Measurements from ENCODE around the gene MRRF.

MRRF gene

GRCh38 chr9:122232796-122233306, 31.8 kb upstream of the MRRF start:
- no peak for TF ChIP-seq POLR2A (IDR thresholded peaks at IDR 0.05; ENCODE audit: low read depth, low read length)
- no peak for TF ChIP-seq TAF1 (IDR thresholded peaks at IDR 0.05; ENCODE audit: borderline replicate concordance, low read depth, low read length)
- no peak for TF ChIP-seq POLR2AphosphoS5 (IDR thresholded peaks at IDR 0.05; ENCODE audit: low read depth, low read length)
- DNase-seq (ENCODE audit: insufficient read length) (no peak), FAIRE-seq (no peak)

GRCh38 chr9:122234022-122234748, 30.5 kb upstream of the MRRF start:
- FAIRE-seq = no peak
- no peak for DNase-seq (ENCODE audit: insufficient read length)
- TF ChIP-seq TAF1 (IDR thresholded peaks at IDR 0.05; ENCODE audit: borderline replicate concordance, low read depth, low read length) (no peak), POLR2AphosphoS5 (IDR thresholded peaks at IDR 0.05; ENCODE audit: low read depth, low read length) (no peak), POLR2A (IDR thresholded peaks at IDR 0.05; ENCODE audit: low read depth, low read length) (no peak)

- FAIRE-seq = no peak
- no peak for TF ChIP-seq POLR2AphosphoS5 (IDR thresholded peaks at IDR 0.05; ENCODE audit: low read depth, low read length)
- TF ChIP-seq POLR2A (IDR thresholded peaks at IDR 0.05; ENCODE audit: low read depth, low read length) = no peak
- TF ChIP-seq TAF1 (IDR thresholded peaks at IDR 0.05; ENCODE audit: borderline replicate concordance, low read depth, low read length) = no peak
- DNase-seq (ENCODE audit: insufficient read length) = no peak
Measured at GRCh38 chr9:122236681-122237080, 28.0 kb upstream of the MRRF start.

- FAIRE-seq = no peak
- TF ChIP-seq POLR2AphosphoS5 (IDR thresholded peaks at IDR 0.05; ENCODE audit: low read depth, low read length) (no peak), TAF1 (IDR thresholded peaks at IDR 0.05; ENCODE audit: borderline replicate concordance, low read depth, low read length) (no peak), POLR2A (IDR thresholded peaks at IDR 0.05; ENCODE audit: low read depth, low read length) (no peak)
- no peak for DNase-seq (ENCODE audit: insufficient read length)
Measured at GRCh38 chr9:122239722-122240121, 25.0 kb upstream of the MRRF start.

GRCh38 chr9:122244349-122244748, 20.3 kb upstream of the MRRF start:
- no peak for FAIRE-seq
- DNase-seq (ENCODE audit: insufficient read length) = no peak
- TF ChIP-seq POLR2AphosphoS5 (IDR thresholded peaks at IDR 0.05; ENCODE audit: low read depth, low read length) (no peak), TAF1 (IDR thresholded peaks at IDR 0.05; ENCODE audit: borderline replicate concordance, low read depth, low read length) (no peak), POLR2A (IDR thresholded peaks at IDR 0.05; ENCODE audit: low read depth, low read length) (no peak)

- DNase-seq (ENCODE audit: insufficient read length) (no peak), FAIRE-seq (no peak)
- TF ChIP-seq TAF1 (IDR thresholded peaks at IDR 0.05; ENCODE audit: borderline replicate concordance, low read depth, low read length) (no peak), POLR2A (IDR thresholded peaks at IDR 0.05; ENCODE audit: low read depth, low read length) (no peak), POLR2AphosphoS5 (IDR thresholded peaks at IDR 0.05; ENCODE audit: low read depth, low read length) (no peak)
Measured at GRCh38 chr9:122246666-122247065, 18.0 kb upstream of the MRRF start.

GRCh38 chr9:122248448-122248865, 16.2 kb upstream of the MRRF start:
- DNase-seq (ENCODE audit: insufficient read length) (no peak), FAIRE-seq (no peak)
- TF ChIP-seq TAF1 (IDR thresholded peaks at IDR 0.05; ENCODE audit: borderline replicate concordance, low read depth, low read length) (no peak), POLR2A (IDR thresholded peaks at IDR 0.05; ENCODE audit: low read depth, low read length) (no peak), POLR2AphosphoS5 (IDR thresholded peaks at IDR 0.05; ENCODE audit: low read depth, low read length) (no peak)

- FAIRE-seq (no peak), DNase-seq (ENCODE audit: insufficient read length) (no peak)
Measured at GRCh38 chr9:122251351-122251750, 13.3 kb upstream of the MRRF start.

GRCh38 chr9:122252796-122253195, 11.9 kb upstream of the MRRF start:
- no peak for DNase-seq (ENCODE audit: insufficient read length)
- FAIRE-seq = no peak
- TF ChIP-seq POLR2AphosphoS5 (IDR thresholded peaks at IDR 0.05; ENCODE audit: low read depth, low read length) = no peak
- TF ChIP-seq TAF1 (IDR thresholded peaks at IDR 0.05; ENCODE audit: borderline replicate concordance, low read depth, low read length) = no peak
- TF ChIP-seq POLR2A (IDR thresholded peaks at IDR 0.05; ENCODE audit: low read depth, low read length) = no peak

More at GRCh38 chr9:122251351-122251750, 13.3 kb upstream of the MRRF start:
- TF ChIP-seq POLR2A (IDR thresholded peaks at IDR 0.05; ENCODE audit: low read depth, low read length) (no peak), TAF1 (IDR thresholded peaks at IDR 0.05; ENCODE audit: borderline replicate concordance, low read depth, low read length) (no peak), POLR2AphosphoS5 (IDR thresholded peaks at IDR 0.05; ENCODE audit: low read depth, low read length) (no peak)

GRCh38 chr9:122254761-122255160, 9.9 kb upstream of the MRRF start:
- TF ChIP-seq TAF1 (IDR thresholded peaks at IDR 0.05; ENCODE audit: borderline replicate concordance, low read depth, low read length) = no peak
- TF ChIP-seq POLR2A (IDR thresholded peaks at IDR 0.05; ENCODE audit: low read depth, low read length) = no peak
- no peak for TF ChIP-seq POLR2AphosphoS5 (IDR thresholded peaks at IDR 0.05; ENCODE audit: low read depth, low read length)
- no peak for FAIRE-seq
- DNase-seq (ENCODE audit: insufficient read length) = no peak

GRCh38 chr9:122256206-122256605, 8.5 kb upstream of the MRRF start:
- FAIRE-seq = no peak
- no peak for DNase-seq (ENCODE audit: insufficient read length)
- TF ChIP-seq POLR2AphosphoS5 (IDR thresholded peaks at IDR 0.05; ENCODE audit: low read depth, low read length) (no peak), TAF1 (IDR thresholded peaks at IDR 0.05; ENCODE audit: borderline replicate concordance, low read depth, low read length) (no peak), POLR2A (IDR thresholded peaks at IDR 0.05; ENCODE audit: low read depth, low read length) (no peak)

GRCh38 chr9:122258886-122259415, 5.7 kb upstream of the MRRF start:
- DNase-seq (ENCODE audit: insufficient read length) = no peak
- TF ChIP-seq TAF1 (IDR thresholded peaks at IDR 0.05; ENCODE audit: borderline replicate concordance, low read depth, low read length) = no peak
- TF ChIP-seq POLR2A (IDR thresholded peaks at IDR 0.05; ENCODE audit: low read depth, low read length) = no peak
- no peak for TF ChIP-seq POLR2AphosphoS5 (IDR thresholded peaks at IDR 0.05; ENCODE audit: low read depth, low read length)
- FAIRE-seq = no peak

Measured in GM12892 (cell line).